Tibial nerve (tissue), 4 donors: ENCODE data around the gene HECW1. TPM values are rescaled to one million over a fixed set of nuclear protein-coding genes. Genes with fewer than 3 reads are reported as not detected.

Source experiments
- DNase-seq, 2 donors: peaks; one replicate each; pipeline ENCODE4 v3.0.0-alpha.2; 2019; ENCODE audit warnings: low spot score in 2 of 2
- H3K27ac ChIP-seq, 4 donors: fragments of 200-600 bp; sonication (generic) in 3 of 4; one replicate each; pipeline ENCODE4 v1.5.1; 2017 to 2019; ENCODE audit warnings: mild to moderate bottlenecking in 1 of 4
- H3K27me3 ChIP-seq, 2 donors: fragments of 200-600 bp; sonication (generic) in 1 of 2; one replicate each; pipeline versions ENCODE4 v1.5.1 to v1.6.0; 2017 to 2019
- H3K36me3 ChIP-seq, 3 donors: fragments of 200-600 bp; sonication (generic); one replicate each; pipeline ENCODE4 v1.5.1; 2018 to 2019
- H3K4me1 ChIP-seq, 4 donors: fragments of 200-600 bp; sonication (generic) in 3 of 4; one replicate each; pipeline ENCODE4 v1.5.1; 2017 to 2019
- H3K4me3 ChIP-seq, 4 donors: fragments of 200-600 bp; sonication (generic) in 3 of 4; one replicate each; pipeline ENCODE4 v1.5.1; 2017 to 2019; ENCODE audit warnings: mild to moderate bottlenecking in 1 of 4, moderate library complexity in 1 of 4
- H3K9me3 ChIP-seq, 4 donors: fragments of 200-600 bp; sonication (generic) in 3 of 4; one replicate each; pipeline ENCODE4 v1.5.1; 2017 to 2019
- EP300 ChIP-seq, 2 donors: sonication (generic); formaldehyde crosslinking; IDR thresholded peaks; one replicate each; pipeline ENCODE4 v1.6.1; 2017; ENCODE audit warnings: antibody characterized with exemption in 2 of 2, mild to moderate bottlenecking in 1 of 2
- POLR2A ChIP-seq, 2 donors: fragments of 450-650 bp; IDR thresholded peaks; one replicate each; pipeline ENCODE4 v1.6.1; 2017; ENCODE audit warnings: antibody characterized with exemption in 2 of 2, mild to moderate bottlenecking in 2 of 2, moderate library complexity in 2 of 2
- WGBS, 2 donors: methylation state at CpG; one replicate each; pipeline ENCODE4 v1.1.5; 2018; 5-methylcytosine and 5-hydroxymethylcytosine counted together
- total RNA-seq, 4 donors: library from RNA; depleted of rRNA; stranded (reverse); fragments of >200 nt; gene quantifications; one replicate each; pipeline ENCODE4 v1.1.0, GENCODE V29; 2016
- TF ChIP-seq, protein P1 (sequence below), 5 experiments: fragments of 200-600 bp in 3 of 5; fragments of 450-650 bp in 2 of 5; sonication (generic) in 3 of 5; IDR thresholded peaks; one replicate each; pipeline ENCODE4 v1.5.1; 2016 to 2019; ENCODE audit warnings: antibody characterized with exemption in 5 of 5, mild to moderate bottlenecking in 3 of 5, moderate library complexity in 2 of 5

Gene HECW1
- total RNA-seq, 4 donors from 2014 or later = 3.6 to 10.9 (median 6.5) TPM

- TF ChIP-seq EP300 (IDR thresholded peaks at IDR 0.05) (no peak), POLR2A (IDR thresholded peaks at IDR 0.05) (no peak)
- TF ChIP-seq, protein P1, sequence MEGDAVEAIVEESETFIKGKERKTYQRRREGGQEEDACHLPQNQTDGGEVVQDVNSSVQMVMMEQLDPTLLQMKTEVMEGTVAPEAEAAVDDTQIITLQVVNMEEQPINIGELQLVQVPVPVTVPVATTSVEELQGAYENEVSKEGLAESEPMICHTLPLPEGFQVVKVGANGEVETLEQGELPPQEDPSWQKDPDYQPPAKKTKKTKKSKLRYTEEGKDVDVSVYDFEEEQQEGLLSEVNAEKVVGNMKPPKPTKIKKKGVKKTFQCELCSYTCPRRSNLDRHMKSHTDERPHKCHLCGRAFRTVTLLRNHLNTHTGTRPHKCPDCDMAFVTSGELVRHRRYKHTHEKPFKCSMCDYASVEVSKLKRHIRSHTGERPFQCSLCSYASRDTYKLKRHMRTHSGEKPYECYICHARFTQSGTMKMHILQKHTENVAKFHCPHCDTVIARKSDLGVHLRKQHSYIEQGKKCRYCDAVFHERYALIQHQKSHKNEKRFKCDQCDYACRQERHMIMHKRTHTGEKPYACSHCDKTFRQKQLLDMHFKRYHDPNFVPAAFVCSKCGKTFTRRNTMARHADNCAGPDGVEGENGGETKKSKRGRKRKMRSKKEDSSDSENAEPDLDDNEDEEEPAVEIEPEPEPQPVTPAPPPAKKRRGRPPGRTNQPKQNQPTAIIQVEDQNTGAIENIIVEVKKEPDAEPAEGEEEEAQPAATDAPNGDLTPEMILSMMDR (IDR thresholded peaks at IDR 0.05) = no peak
- Histone ChIP-seq H3K9me3 (peaks cover 0 to 2% (median 0%) of the 10 kb centered on the region in 4 donors), H3K27ac (no peak overlapping the region), H3K27me3 (no peaks in the 10 kb centered on the region), H3K36me3 (no peaks in the 10 kb centered on the region), H3K4me3 (no peak overlapping the region), H3K4me1 (no peaks in the 10 kb centered on the region)
- WGBS, 2 donors = 38 to 45% methylated on average over 2 of the region's 2 CpGs
- no peak for DNase-seq
Measured at GRCh38 chr7:43395351-43395750, 282.9 kb downstream of the HECW1 start.

DNA sequence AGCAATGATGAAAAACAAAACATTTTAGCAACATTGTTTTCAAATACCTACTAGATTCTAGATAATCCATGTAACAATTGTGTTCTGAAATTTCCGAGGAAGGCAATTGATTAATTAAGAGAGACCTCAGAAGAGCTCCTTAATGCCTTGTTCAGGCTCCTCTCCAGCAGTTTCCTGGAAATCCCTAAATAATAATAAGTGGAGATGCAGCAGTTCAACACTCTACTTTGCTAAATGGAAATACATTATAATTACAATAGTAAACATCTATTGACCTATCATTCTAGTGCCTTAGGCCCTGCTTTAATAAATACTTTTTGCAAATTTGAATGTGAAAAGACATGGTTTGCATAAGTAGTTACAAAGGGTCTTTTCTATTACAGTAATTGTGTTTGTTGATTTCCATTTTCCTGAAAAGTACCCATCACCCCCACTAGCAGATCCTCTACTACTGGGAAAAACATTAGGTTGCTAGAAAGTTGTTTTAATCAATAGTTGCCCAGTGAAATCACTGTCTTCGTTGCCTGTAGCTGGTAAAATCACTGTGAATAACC is 283.8 kb downstream of the HECW1 start:
- DNase-seq = no peak
- TF ChIP-seq POLR2A (IDR thresholded peaks at IDR 0.05) (no peak), EP300 (IDR thresholded peaks at IDR 0.05) (no peak)
- TF ChIP-seq, protein P1 (IDR thresholded peaks at IDR 0.05) = no peak

DNA sequence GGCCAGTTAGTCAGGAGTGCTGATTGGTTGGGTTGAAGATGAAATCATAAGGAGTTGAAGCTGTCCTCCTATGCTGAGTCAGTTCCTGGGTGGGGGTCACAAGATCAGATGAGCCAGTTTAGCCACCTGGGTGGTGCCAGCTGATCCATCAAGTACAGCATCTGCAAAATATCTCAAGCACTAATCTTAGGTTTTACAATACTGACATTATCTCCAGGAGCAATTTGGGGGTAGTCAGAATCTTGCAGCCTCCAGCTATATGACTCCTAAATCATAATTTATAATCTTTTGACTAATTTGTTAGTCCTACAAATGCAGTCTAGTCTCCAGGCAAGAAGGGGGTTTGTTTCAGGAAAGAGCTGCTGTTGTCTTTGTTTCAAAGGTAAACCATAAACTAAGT is 286.4 kb downstream of the HECW1 start:
- DNase-seq = no peak
- H3K36me3 ChIP-seq = no peaks in the 10 kb centered on the region
- TF ChIP-seq POLR2A (IDR thresholded peaks at IDR 0.05) = no peak
- TF ChIP-seq EP300 (IDR thresholded peaks at IDR 0.05) = no peak
- TF ChIP-seq, protein P1 (IDR thresholded peaks at IDR 0.05) = no peak
- H3K27me3 ChIP-seq = no peaks in the 10 kb centered on the region
- H3K4me3 ChIP-seq = no peak overlapping the region
- H3K27ac ChIP-seq = no peak overlapping the region
- H3K4me1 ChIP-seq = no peaks in the 10 kb centered on the region
- H3K9me3 ChIP-seq = peaks cover 0 to 7% (median 0%) of the 10 kb centered on the region in 4 donors

More for the DNA sequence above, 283.8 kb downstream of the HECW1 start:
- Histone ChIP-seq H3K27me3 (no peaks in the 10 kb centered on the region), H3K4me1 (no peaks in the 10 kb centered on the region), H3K36me3 (no peaks in the 10 kb centered on the region), H3K9me3 (peaks cover 0 to 7% (median 0%) of the 10 kb centered on the region in 4 donors), H3K27ac (no peak overlapping the region), H3K4me3 (no peak overlapping the region)
- WGBS, 2 donors = 51 to 52% methylated on average over 2 of the region's 2 CpGs

- no peak overlapping the region for H3K27ac ChIP-seq
- no peaks in the 10 kb centered on the region for H3K36me3 ChIP-seq
- no peaks in the 10 kb centered on the region for H3K4me1 ChIP-seq
- no peak overlapping the region for H3K4me3 ChIP-seq
- no peaks in the 10 kb centered on the region for H3K27me3 ChIP-seq
- no peaks in the 10 kb centered on the region for H3K9me3 ChIP-seq
- WGBS, 2 donors = 86% methylated on average over 2 of the region's 2 CpGs
- TF ChIP-seq, protein P1 (IDR thresholded peaks at IDR 0.05) = no peak
- TF ChIP-seq EP300 (IDR thresholded peaks at IDR 0.05) (no peak), POLR2A (IDR thresholded peaks at IDR 0.05) (no peak)
- no peak for DNase-seq
Measured at GRCh38 chr7:43405948-43406347, 293.5 kb downstream of the HECW1 start.

DNA sequence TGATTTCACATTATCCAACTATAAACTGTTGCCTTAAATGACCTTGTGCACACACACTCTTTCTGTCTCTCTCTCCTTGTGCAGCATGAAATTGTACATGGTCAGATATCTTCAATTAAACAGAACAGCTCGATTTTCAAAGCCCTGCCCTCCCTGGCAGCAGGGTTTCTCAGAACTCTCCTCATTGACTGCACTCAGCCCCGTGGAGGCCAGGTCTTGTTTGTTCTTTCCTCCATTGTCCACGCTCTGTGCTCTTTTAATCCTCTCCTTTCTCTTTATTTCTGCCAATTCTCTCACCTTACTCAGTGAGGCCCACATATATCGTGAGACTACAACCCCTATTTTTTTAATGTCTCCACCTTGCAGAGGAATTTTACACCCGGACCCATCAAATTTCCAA is 294.5 kb downstream of the HECW1 start:
- Histone ChIP-seq H3K9me3 (no peaks in the 10 kb centered on the region), H3K27me3 (no peaks in the 10 kb centered on the region), H3K27ac (no peak overlapping the region), H3K4me1 (no peaks in the 10 kb centered on the region), H3K36me3 (no peaks in the 10 kb centered on the region), H3K4me3 (no peak overlapping the region)
- DNase-seq = no peak
- 67 to 75% methylated on average over 5 of the region's 5 CpGs for WGBS, 2 donors
- TF ChIP-seq POLR2A (IDR thresholded peaks at IDR 0.05) (no peak), EP300 (IDR thresholded peaks at IDR 0.05) (no peak)
- TF ChIP-seq, protein P1 (IDR thresholded peaks at IDR 0.05) = no peak
